ENCODE data around the gene CYP27A1.
"Not testable (repeated sequence)": the region's sequence is repeated elsewhere in the genome, so short reads cannot be mapped to it uniquely, and the experiment has no call there.

The CYP27A1 gene

DNA sequence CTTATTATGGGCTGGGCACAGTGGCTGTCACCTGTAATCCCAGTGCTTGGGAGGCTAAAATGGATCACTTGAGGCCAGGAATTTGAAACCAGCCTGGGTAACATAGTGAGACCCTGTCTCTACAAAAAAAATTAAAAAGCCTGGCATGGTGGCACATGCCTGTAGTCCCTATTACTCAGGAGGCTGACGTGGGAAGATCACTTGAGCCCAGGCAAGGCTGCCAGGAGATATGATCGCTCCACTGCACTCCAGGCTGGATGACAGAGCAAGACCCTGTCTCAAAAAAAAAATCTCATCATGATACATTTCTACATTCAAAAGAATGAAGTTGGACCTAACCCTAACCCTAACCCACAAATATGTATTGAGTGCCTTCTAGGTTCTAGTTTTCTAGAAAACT is 20.2 kb upstream of the CYP27A1 start:
- TF ChIP-seq, protein P1, sequence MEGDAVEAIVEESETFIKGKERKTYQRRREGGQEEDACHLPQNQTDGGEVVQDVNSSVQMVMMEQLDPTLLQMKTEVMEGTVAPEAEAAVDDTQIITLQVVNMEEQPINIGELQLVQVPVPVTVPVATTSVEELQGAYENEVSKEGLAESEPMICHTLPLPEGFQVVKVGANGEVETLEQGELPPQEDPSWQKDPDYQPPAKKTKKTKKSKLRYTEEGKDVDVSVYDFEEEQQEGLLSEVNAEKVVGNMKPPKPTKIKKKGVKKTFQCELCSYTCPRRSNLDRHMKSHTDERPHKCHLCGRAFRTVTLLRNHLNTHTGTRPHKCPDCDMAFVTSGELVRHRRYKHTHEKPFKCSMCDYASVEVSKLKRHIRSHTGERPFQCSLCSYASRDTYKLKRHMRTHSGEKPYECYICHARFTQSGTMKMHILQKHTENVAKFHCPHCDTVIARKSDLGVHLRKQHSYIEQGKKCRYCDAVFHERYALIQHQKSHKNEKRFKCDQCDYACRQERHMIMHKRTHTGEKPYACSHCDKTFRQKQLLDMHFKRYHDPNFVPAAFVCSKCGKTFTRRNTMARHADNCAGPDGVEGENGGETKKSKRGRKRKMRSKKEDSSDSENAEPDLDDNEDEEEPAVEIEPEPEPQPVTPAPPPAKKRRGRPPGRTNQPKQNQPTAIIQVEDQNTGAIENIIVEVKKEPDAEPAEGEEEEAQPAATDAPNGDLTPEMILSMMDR (conservative IDR thresholded peaks at IDR 0.05; ENCODE audit: low read depth) = no peak
- no peak overlapping the region for H3K27ac ChIP-seq
- POLR2A ChIA-PET (ENCODE audit: low non-redundant PET) = no interaction called here
- CTCF ChIA-PET = no interaction called here
- no peak for DNase-seq (ENCODE audit: low spot score)

DNA sequence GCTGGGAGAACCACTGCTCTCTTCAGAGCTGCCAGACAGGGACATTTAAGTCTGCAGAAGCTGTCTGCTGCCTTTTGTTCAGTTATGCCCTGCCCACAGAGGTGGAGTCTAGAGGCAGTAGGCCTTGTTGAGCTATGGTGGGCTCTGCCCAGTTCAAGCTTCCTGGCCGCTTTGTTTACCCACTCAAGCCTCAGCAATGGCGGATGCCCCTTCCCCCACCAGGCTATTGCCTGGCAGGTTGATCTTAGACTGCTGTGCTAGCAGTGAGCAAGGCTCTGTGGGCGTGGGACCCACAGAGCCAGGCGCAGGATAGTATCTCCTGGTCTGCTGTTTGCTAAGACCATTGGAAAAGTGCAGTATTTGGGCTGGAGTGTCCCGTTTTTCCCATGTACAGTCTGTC is 9.2 kb upstream of the CYP27A1 start:
- CTCF ChIA-PET; H3K27ac ChIP-seq; DNase-seq (ENCODE audit: low spot score); POLR2A ChIA-PET (ENCODE audit: low non-redundant PET): not testable (repeated sequence)

DNA sequence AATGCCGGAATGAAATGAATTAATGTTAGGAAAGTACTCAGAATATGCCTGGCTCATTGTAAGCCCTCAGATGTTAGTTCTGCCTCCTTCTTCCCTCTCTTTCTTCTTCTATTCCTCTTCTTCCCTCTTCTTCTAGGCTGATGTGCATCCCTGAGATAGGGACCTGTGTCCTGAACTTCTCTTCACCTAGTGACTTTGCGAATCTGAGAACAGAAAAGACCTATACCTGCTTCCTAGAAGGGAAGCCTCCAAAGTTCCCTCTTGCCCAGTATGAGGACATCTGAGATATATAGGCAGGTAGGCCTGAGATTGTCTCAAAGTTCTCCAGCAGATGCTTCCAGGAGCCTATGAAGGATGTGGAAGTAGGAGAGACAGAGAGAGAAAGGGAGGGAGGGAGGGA is 8.1 kb upstream of the CYP27A1 start:
- POLR2A ChIA-PET (ENCODE audit: low non-redundant PET) = no interaction called here
- no peak overlapping the region for H3K27ac ChIP-seq
- TF ChIP-seq, protein P1 (conservative IDR thresholded peaks at IDR 0.05; ENCODE audit: low read depth) = no peak
- CTCF ChIA-PET = no interaction called here
- no peak for DNase-seq (ENCODE audit: low spot score)

DNA sequence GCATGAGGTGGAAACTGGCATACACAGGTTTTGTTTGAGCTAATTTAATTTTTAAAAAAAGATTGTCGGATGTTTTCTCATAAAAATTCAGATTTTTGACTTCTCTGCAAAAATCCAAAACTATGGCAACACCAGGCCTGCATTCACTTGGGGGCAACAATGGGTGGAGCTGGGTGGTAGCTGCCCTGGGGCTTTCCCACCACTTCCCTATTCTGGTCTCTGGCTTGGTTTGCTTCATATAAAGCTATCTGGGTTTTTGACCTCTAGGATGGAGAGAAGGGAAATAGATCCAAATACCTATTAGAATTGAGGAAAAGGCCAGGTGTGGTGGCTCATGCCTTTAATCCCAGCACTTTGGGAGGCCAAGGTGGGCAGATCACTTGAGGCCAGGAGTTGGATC is 5.5 kb upstream of the CYP27A1 start:
- ChIA-PET POLR2A (ENCODE audit: low non-redundant PET) (no interaction called here), CTCF (interaction anchor here (0.5 kb wide), 1 partner anchor 31 kb away, joined by 3 read pairs; no protein-coding TSS in a partner anchor)
- no peak overlapping the region for H3K27ac ChIP-seq
- no peak for DNase-seq (ENCODE audit: low spot score)
- TF ChIP-seq, protein P1 (conservative IDR thresholded peaks at IDR 0.05; ENCODE audit: low read depth) = no peak

DNA sequence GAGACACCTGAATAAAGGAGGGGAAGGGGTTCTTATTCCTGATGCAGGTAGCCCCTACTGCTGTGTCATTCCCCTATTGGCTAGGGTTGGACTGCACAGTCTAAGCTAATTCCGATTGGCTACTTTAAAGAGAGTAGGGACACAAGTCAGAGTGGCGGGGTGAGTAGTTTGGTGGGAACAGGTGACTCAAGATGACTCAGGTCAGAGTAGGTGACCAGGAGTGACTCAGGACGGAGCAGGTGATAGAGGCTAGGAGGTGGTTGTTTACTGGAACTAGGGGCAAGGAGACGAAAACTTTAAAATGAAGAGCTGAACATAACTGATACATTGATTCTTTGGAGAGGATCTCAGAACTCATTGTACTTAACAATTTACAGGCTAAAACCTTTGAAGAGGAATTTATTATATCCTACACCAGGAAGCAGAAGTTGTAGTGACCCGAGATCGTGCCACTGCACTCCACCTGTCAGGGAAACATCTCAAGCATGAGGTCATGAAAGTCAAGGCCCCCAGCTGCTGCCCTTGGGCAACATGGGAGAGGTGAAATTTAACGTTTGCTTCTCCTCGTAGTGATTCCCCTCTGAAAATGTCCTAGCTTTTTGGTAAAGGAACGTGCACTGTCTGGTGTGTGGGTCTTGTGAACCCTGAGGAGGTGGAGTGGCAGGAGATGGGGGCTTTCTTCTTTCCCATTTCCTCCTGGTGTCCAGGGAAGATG is 4.5 kb upstream of the CYP27A1 start:
- no peak for DNase-seq (ENCODE audit: low spot score)
- TF ChIP-seq, protein P1 (conservative IDR thresholded peaks at IDR 0.05; ENCODE audit: low read depth) = no peak
- CTCF ChIA-PET = no interaction called here
- no peak overlapping the region for H3K27ac ChIP-seq
- POLR2A ChIA-PET (ENCODE audit: low non-redundant PET) = no interaction called here

DNA sequence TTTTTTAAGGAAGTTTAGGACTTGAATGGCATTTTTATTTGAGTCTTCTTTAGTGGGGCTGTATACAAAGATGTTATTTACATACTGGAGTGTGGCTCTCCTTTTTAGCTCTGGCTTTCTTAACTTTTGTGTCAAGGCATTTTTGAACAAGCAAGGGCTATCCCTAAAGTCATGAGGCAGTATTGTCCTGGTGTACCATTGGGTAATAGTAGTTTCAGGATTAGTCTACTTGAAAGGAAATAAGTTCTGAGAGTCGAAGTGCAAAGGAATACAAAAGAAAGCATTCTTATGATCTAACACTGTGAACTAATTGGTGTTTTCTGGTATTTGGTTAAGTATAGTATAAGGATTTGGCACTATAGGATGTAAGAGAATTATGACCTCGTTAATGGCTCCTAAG is 1.9 kb upstream of the CYP27A1 start:
- POLR2A ChIA-PET (ENCODE audit: low non-redundant PET) = no interaction called here

More for the DNA sequence above, 1.9 kb upstream of the CYP27A1 start:
- CTCF ChIA-PET = interaction anchor here (0.9 kb wide), 1 partner anchor 17 kb away, joined by 3 read pairs; no protein-coding TSS in a partner anchor
- no peak for DNase-seq (ENCODE audit: low spot score)
- H3K27ac ChIP-seq = no peak overlapping the region
- TF ChIP-seq, protein P1 (conservative IDR thresholded peaks at IDR 0.05; ENCODE audit: low read depth) = no peak
